ENCODE measurements around the gene WNT3A. TPM values are rescaled to one million over a fixed set of nuclear protein-coding genes. Genes with fewer than 3 reads are reported as not detected.

WNT3A gene
- total and polyA plus RNA-seq, 12 donors: not detected

DNA sequence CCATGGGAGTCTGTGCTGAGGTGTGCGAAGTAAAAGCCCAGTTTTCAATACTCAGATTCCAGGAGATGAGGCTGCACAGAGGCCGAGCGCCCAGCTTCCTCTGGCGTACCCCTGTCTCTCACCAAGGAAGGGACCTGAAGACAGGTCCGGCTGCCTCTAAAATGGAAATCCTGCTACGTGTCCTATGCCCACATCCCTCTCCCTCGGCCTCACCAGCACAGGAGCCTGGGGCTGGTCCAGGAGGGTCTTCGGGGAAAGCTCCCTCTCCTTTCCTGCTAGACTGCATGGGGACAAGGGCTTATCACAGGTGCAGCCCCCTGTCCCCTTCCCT is 101.9 kb downstream of the WNT3A start:
- peak overlapping the region; percentile 82 to 99 (median 94) for H3K4me3 ChIP-seq
- WGBS, 2 donors: 3% methylated on average over 8 of the region's 8 CpGs
- peaks cover 0 to 27% (median 10%) of the 10 kb centered on the region in 9 donors for H3K36me3 ChIP-seq
- ATAC-seq (no peak), DNase-seq (no peak)
- H3K4me1 ChIP-seq: peaks cover 12 to 42% (median 31%) of the 10 kb centered on the region in 9 donors
- TF ChIP-seq, protein P1, sequence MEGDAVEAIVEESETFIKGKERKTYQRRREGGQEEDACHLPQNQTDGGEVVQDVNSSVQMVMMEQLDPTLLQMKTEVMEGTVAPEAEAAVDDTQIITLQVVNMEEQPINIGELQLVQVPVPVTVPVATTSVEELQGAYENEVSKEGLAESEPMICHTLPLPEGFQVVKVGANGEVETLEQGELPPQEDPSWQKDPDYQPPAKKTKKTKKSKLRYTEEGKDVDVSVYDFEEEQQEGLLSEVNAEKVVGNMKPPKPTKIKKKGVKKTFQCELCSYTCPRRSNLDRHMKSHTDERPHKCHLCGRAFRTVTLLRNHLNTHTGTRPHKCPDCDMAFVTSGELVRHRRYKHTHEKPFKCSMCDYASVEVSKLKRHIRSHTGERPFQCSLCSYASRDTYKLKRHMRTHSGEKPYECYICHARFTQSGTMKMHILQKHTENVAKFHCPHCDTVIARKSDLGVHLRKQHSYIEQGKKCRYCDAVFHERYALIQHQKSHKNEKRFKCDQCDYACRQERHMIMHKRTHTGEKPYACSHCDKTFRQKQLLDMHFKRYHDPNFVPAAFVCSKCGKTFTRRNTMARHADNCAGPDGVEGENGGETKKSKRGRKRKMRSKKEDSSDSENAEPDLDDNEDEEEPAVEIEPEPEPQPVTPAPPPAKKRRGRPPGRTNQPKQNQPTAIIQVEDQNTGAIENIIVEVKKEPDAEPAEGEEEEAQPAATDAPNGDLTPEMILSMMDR (IDR thresholded peaks at IDR 0.05): no peak
- no peaks in the 10 kb centered on the region for H3K27me3 ChIP-seq
- intact Hi-C loops (cut with DNase I): no loop called here
- H3K27ac ChIP-seq: peak overlapping the region in 9 of 10 donors; percentile 76 to 96 (median 88)
- H3K9me3 ChIP-seq: no peaks in the 10 kb centered on the region

DNA sequence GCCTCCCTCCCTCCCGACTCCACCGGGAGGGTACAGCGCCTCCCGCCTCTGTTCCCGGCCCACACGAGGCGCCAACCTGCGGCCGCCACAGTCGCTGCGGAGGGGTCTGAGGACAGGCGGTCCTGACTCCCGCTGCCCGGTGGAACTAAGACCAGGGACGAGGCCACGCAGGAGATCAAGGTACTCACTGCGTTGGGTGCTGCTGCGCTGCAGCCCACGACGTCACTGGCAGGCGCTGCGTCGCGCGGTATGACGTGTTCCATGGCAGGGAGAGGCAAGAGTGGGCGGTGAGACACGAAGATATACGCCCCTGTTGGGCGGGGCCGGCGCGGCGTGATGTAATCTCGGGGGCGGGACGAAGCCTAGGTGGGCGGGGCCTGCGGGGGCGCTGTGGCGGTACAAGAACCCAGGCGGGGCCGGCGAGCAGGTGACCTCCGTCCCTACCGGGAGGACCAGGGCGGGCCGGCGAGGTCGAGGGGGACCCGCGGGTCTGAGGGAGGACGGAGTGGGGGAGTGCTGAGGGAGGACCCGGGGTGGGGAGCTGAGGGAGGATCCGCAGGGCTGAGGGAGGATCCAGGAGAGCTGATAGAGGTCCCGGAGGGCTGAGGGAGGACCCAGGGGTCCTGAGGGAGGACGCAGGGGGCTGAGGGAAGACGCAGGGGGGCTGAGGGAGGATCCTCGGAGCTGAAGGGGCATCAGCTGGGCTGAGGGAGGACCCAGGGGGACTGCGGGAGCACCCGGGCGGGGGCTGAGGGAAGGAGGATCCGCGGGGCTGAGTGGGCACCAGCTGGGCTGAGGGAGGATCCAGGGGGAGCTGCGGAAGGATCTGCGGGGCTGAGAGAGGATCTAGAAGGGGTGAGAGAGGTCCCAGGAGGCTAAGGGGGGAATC is 102.5 kb downstream of the WNT3A start, which contains the start of gene MRPL55:
Gene MRPL55 (minus strand): TSS at position 227 of the 889 bp plus-strand sequence. CDS start 1,039 bp downstream, outside the sequence.
- Histone ChIP-seq H3K27me3 (no peaks in the 10 kb centered on the region), H3K4me1 (peaks cover 7 to 36% (median 25%) of the 10 kb centered on the region in 9 donors), H3K27ac (peak within 1 kb of the TSS; percentile 56 to 96 (median 87)), H3K36me3 (peaks cover 0 to 27% (median 10%) of the 10 kb centered on the region in 9 donors), H3K9me3 (no peaks in the 10 kb centered on the region), H3K4me3 (peak within 1 kb of the TSS; percentile 82 to 99 (median 94))
- intact Hi-C loops (cut with DNase I): no loop called here
- peak; percentile 96 to 98 for DNase-seq
- ATAC-seq: peak; percentile 93 to 99 (median 97)
- TF ChIP-seq, protein P1 (IDR thresholded peaks at IDR 0.05): peak in 4 of 9 donors; percentile 5 to 38 (median 20)
- WGBS, 2 donors: 1% methylated on average over 66 of the region's 66 CpGs

DNA sequence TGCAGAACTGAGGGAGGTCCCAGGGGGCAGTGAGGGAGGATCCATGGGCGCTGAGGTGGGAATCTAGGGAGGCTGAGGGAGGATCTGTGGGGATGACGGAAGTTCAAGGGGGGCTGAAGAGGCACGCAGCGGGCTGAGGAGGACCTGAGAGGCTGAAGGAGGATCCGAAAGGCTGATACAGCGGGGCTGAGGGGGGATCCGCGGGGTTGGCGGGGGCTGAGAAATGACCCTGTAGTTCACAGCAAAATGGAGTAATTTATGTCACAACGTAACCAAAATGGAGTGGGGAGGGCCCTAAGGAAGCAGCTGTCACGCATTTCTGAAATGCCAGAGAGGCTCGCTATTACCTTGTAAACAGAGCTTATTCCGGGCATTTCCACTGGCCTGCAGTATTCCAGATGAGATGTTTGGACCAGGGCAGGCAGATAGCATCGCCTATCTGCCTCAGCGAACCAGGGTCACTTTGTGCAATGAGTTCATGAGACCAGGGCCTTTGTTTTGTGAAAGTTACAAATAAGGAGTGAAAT is 103.2 kb downstream of the WNT3A start:
- intact Hi-C loops (cut with DNase I): no loop called here
- H3K9me3 ChIP-seq: no peaks in the 10 kb centered on the region
- peaks cover 0 to 27% (median 10%) of the 10 kb centered on the region in 9 donors for H3K36me3 ChIP-seq
- peak overlapping the region; percentile 82 to 99 (median 94) for H3K4me3 ChIP-seq
- TF ChIP-seq, protein P1 (IDR thresholded peaks at IDR 0.05): no peak
- no peaks in the 10 kb centered on the region for H3K27me3 ChIP-seq
- H3K4me1 ChIP-seq: peaks cover 7 to 29% (median 21%) of the 10 kb centered on the region in 9 donors
- 38 to 46% methylated on average over 15 of the region's 15 CpGs for WGBS, 2 donors
- DNase-seq (no peak), ATAC-seq (peak in 3 of 8 donors; percentile 1 to 11 (median 7))
- H3K27ac ChIP-seq: peak overlapping the region; percentile 56 to 96 (median 87)

DNA sequence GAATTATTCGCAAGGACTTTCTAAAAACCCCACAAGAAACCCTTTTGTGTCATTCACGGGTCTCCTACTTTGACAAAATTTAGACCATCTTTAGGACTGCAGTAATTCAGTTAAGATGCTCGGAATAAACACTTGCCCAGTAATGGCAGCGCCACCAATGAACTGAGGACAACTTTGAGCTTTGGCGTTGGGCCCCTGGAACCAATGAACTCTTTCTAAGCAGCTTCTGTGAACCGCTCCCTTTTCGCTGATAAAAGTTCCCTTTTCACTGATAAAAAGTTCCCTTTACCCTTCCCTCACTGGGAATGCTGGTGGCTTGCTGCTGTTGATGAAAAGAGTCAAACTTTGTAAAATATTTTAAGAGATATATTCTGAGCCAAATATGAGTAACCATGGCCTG is 103.8 kb downstream of the WNT3A start:
- H3K27me3 ChIP-seq: no peaks in the 10 kb centered on the region
- H3K9me3 ChIP-seq: no peaks in the 10 kb centered on the region
- TF ChIP-seq, protein P1 (IDR thresholded peaks at IDR 0.05): no peak
- intact Hi-C loops (cut with DNase I): no loop called here
- 87 to 91% methylated on average over 7 of the region's 7 CpGs for WGBS, 2 donors
- peaks cover 7 to 26% (median 21%) of the 10 kb centered on the region in 9 donors for H3K4me1 ChIP-seq
- peaks cover 0 to 24% (median 10%) of the 10 kb centered on the region in 9 donors for H3K36me3 ChIP-seq
- H3K27ac ChIP-seq: peak overlapping the region in 4 of 10 donors; percentile 76 to 91 (median 89)
- DNase-seq (no peak), ATAC-seq (no peak)
- peak overlapping the region in 3 of 10 donors; percentile 94 to 99 (median 99) for H3K4me3 ChIP-seq
